ENCODE data around the gene TOGARAM2.

Gene TOGARAM2

GRCh38 chr2:29017716-29018435 lies 36.8 kb downstream of the TOGARAM2 start:
- DNase-seq (ENCODE audit: low read depth in 2 of 3, low spot score in 1 of 3): no peak

DNA sequence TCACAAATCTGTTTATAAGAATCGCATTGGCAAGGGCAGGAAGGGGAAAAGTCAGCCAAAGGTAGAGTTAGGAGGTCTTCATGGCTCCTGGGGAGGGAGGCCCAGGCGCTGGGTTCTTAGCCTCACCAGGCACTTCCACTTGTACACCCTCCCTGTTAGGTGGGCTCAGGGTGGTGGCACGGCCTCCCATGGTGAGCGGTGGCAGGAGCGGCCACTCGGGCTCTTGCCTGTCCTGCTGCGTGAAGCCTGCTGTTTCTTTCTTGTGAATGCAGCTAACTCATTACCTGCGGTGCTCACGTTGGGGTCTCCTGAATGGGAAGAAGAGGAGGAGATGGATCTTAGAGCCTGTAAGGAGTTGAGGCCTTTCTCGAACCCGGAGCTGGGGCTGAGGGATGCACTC lies 40.8 kb downstream of the TOGARAM2 start:
- no peak for DNase-seq (ENCODE audit: low read depth in 2 of 3, low spot score in 1 of 3)

- no peak for DNase-seq (ENCODE audit: low read depth in 2 of 3, low spot score in 1 of 3)
Measured at GRCh38 chr2:29022679-29023078, 41.6 kb downstream of the TOGARAM2 start.

GRCh38 chr2:29023188-29023587 lies 42.1 kb downstream of the TOGARAM2 start:
- DNase-seq (ENCODE audit: low read depth in 2 of 3, low spot score in 1 of 3): no peak

DNA sequence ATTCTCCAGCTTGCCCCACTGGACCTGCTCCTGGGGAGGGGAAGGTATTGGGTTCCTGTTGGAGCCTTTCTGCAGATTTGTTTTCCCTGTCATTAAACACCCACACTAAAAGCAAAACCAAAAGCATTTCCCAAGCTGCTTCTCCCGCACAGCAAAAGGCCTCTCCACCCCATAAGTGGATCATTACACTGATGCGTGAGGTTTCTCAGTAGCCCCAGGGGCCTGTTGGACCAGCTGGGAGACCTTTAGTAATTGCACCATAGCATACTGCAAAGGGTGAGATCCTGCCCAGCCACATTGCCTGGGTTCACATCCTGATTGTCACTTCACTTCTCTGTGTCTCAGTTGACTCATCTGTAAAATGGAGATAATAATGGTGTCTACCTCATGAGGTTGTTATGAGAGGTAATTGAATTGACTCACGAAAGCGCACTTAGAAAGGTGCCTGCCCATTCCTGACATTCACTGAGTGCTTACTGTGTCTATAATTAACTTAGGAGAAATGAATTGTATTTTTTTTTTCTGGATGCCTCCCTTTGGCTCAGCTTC lies 43.9 kb downstream of the TOGARAM2 start:
- no peak for DNase-seq (ENCODE audit: low read depth in 2 of 3, low spot score in 1 of 3)

GRCh38 chr2:29025711-29026110 lies 44.6 kb downstream of the TOGARAM2 start:
- no peak for DNase-seq (ENCODE audit: low read depth in 2 of 3, low spot score in 1 of 3)

- no peak for DNase-seq (ENCODE audit: low read depth in 2 of 3, low spot score in 1 of 3)
Measured at GRCh38 chr2:29031046-29031445, 49.9 kb downstream of the TOGARAM2 start.

- DNase-seq (ENCODE audit: low read depth in 2 of 3, low spot score in 1 of 3): no peak
Measured at GRCh38 chr2:29032189-29032588, 51.1 kb downstream of the TOGARAM2 start.

- no peak for DNase-seq (ENCODE audit: low read depth in 2 of 3, low spot score in 1 of 3)
Measured at GRCh38 chr2:29033172-29033571, 52.1 kb downstream of the TOGARAM2 start.

DNA sequence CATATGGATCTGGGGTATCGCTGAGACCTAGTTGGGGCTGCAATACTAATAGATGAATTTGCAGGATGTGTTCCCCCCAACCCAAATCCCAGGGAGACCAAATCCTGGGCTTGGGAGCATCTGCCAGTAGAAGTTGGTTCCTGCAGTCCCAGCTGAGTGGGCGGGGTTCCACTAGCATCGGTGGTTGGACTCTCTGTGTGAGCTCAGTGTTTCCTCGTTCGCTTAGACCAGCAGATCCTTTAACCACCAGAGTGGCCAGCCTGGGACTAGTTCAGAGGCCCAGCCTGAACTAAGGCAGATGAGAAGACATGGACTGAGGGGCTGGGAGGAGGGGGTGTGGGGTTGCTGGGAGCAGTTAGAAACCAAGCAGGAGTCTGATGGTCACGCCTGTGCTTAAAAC lies 52.6 kb downstream of the TOGARAM2 start:
- no peak for DNase-seq (ENCODE audit: low read depth in 2 of 3, low spot score in 1 of 3)

- no peak for DNase-seq (ENCODE audit: low read depth in 2 of 3, low spot score in 1 of 3)
Measured at GRCh38 chr2:29035016-29035745, 54.1 kb downstream of the TOGARAM2 start.

GRCh38 chr2:29039718-29040480 lies 58.8 kb downstream of the TOGARAM2 start:
- no peak for DNase-seq (ENCODE audit: low read depth in 2 of 3, low spot score in 1 of 3)

DNA sequence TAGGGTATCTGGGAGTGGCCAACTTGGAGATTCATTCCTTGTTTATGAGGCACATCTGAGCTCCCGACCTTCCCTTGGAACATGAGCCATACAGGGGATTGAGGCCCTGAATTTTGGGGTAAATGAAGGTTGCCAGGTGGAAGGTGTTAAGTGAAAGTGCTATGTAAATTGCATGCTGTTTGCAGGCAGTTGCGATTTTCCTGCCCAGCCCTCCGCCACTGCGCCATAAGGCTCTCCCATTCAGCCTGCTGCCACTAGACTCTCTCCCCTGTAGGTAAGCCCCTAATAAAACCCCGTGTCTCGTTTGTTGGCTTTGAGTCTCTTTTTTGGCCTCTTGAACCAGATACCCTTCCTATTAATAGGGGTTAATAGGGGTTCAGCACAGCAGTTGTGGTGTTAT lies 59.5 kb downstream of the TOGARAM2 start:
- no peak for DNase-seq (ENCODE audit: low read depth in 2 of 3, low spot score in 1 of 3)

DNA sequence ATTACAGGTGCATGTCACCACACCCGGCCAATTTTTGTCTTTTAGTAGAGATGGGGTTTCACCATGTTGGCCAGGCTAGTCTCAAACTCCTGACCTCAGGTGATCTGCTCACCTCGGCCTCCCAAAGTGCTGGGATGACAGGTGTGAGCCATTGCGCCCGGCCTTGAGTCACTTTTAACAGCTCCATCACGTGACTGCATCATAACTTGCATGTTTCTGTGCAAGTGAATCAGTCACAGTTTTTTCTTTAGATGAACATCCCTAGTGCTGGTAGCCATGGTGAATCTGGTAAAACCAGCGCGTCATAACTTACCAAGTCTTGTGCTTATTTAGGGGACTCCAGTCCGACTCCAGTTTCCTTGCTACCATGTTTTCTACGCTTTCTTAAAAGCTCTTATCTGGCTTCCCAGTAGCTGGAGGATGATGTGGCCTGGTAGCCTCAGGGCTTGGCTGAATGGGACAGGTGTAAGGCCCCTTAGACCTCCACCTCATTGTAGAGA lies 60.1 kb downstream of the TOGARAM2 start:
- no peak for DNase-seq (ENCODE audit: low read depth in 2 of 3, low spot score in 1 of 3)

DNA sequence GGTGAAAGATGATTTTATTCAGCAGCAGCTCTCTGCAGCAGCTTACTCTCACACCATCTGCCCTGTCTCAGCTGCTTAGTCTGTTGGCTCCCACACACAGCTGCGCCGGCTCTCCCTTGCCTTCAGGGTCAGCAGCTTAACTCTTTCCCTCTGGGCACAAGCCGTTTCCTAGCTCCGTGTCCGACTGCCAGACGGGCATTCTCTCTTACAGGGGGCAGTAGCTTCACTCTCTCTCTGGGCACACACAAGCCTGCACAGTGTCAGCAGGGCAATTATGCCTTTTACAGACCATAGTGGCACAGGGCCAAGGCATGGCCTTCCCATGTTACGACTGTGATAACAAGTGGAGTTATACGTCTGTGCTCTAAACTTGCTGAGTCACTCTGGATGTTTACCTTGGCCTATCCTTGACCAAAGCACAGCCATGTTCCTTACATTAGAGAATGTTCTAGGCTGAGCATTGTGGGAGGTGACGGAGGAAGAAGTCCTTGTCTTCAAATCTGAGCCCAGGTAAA lies 61.5 kb downstream of the TOGARAM2 start:
- DNase-seq (ENCODE audit: low read depth in 2 of 3, low spot score in 1 of 3): no peak

DNA sequence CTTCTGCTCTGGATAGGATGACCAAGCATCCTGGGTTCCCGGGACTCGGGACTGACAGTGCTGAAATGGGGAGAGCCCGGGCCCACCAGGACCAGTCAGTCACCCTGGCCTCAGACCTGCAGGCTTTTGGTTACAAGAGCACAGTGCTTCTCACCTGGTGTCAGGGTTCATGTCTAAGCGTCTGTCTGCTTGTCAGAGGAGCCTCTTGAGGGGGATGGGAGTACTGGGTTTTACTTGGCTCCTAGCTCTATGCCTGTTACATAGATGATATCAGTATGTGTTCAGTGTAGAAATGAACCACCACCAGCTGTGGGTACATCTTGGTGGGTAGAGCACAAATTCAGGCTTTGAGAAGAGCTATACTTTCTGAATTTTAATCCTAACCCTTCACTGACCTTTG lies 63.4 kb downstream of the TOGARAM2 start:
- no peak for DNase-seq (ENCODE audit: low read depth in 2 of 3, low spot score in 1 of 3)

DNA sequence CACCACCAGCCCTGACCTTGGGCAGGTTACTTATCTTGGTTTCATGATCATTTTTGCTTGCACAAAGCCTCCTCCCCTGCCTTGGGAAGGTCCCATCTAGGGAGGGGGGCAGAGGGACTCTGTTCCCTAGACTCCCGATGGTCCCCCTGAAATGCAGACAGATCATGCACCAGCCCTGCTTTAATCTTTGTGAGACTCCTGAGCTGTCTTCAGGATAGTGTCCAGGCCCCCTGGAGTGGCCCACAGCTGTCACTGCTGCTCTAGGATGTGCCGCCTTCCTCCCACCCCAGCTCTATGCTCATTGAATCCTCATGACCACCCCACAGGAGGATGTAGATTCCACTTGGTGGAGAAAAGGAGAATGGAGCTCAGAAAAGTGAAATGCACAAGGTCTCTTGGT lies 65.2 kb downstream of the TOGARAM2 start:
- no peak for DNase-seq (ENCODE audit: low read depth in 2 of 3, low spot score in 1 of 3)

- DNase-seq (ENCODE audit: low read depth in 2 of 3, low spot score in 1 of 3): no peak
Measured at GRCh38 chr2:29047083-29047845, 66.2 kb downstream of the TOGARAM2 start.

- DNase-seq (ENCODE audit: low read depth in 2 of 3, low spot score in 1 of 3): no peak
Measured at GRCh38 chr2:29050591-29050990, 69.5 kb downstream of the TOGARAM2 start.

DNA sequence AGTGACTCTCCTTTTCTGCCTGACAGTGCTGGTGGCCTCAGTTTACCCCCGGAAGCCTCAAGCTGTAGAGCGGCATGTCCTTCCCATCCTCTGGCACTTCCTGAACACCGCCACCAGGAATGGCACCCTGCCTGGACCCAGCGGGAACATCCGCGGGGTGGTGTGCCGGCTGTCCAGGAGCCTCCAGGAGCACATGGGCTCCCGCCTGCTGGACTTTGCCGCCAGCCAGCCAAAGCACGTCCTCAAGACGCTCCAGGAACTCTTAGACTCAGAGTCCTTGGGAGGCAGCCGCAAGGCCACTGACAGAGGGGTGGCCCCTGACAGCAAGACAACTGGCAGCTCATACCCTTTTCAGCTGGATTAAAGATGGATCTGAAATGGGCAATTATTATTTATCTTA lies 70.6 kb downstream of the TOGARAM2 start:
- DNase-seq (ENCODE audit: low read depth in 2 of 3, low spot score in 1 of 3): no peak

GRCh38 chr2:29052807-29053206 lies 71.7 kb downstream of the TOGARAM2 start:
- no peak for DNase-seq (ENCODE audit: low read depth in 2 of 3, low spot score in 1 of 3)

All from stimulated activated CD4-positive, alpha-beta T cell treated with anti-CD3 and anti-CD28 coated beads, Interleukin-12 subunit alpha, Interleukin-12 subunit beta, amount 100 ng/mL, for 48 hours (primary cell).